OCI-LY3 (cell line): ENCODE results near the gene ALKBH2.

ENCODE experiments used
- H2AFZ ChIP-seq: fragments of 200-600, 300-600 bp; shearing (Covaris generic); 2 replicates; pipeline ENCODE4 v1.6.0; 2014; ENCODE audit warnings: antibody characterized with exemption, low read depth, low read length
- H3K27ac ChIP-seq: fragments of 200-600, 300-600 bp; sonication (generic); 2 replicates; pipeline ENCODE4 v1.5.1; 2014; ENCODE audit warnings: mild to moderate bottlenecking, low read length, moderate library complexity, mixed read lengths
- H3K27me3 ChIP-seq: fragments of 200-600, 300-600 bp; sonication (generic); 2 replicates; pipeline ENCODE4 v1.6.1; 2014; ENCODE audit warnings: low read depth, low read length, mixed read lengths
- H3K36me3 ChIP-seq: fragments of 200-600, 300-600 bp; sonication (generic); replicated peaks from 2 replicates; pipeline ENCODE3; 2014; ENCODE audit warnings: low read depth, low read length, mixed read lengths
- H3K4me1 ChIP-seq: fragments of 300-600, 200-600 bp; sonication (generic); 2 replicates; pipeline ENCODE4 v1.6.1; 2014; ENCODE audit warnings: low read length, mixed read lengths
- H3K4me2 ChIP-seq: fragments of 200-600, 300-600 bp; sonication (generic); 2 replicates; pipeline ENCODE4 v1.6.1; 2014; ENCODE audit warnings: low read length, mixed read lengths
- H3K4me3 ChIP-seq: fragments of 300-600, 200-600 bp; sonication (generic); 2 replicates; pipeline ENCODE4 v1.5.1; 2014; ENCODE audit warnings: antibody characterized with exemption, mild to moderate bottlenecking, low read length, moderate library complexity
- H3K79me2 ChIP-seq: fragments of 300-600, 200-600 bp; shearing (Covaris generic); 2 replicates; pipeline ENCODE4 v1.6.1; 2014; ENCODE audit warnings: mild to moderate bottlenecking, low read length, mixed read lengths
- H3K9ac ChIP-seq: fragments of 300-600, 200-600 bp; shearing (Covaris generic); 2 replicates; pipeline ENCODE4 v1.6.0; 2014; ENCODE audit warnings: mild to moderate bottlenecking, low read length, moderate library complexity
- H3K9me3 ChIP-seq: fragments of 200-600, 300-600 bp; shearing (Covaris generic); 2 replicates; pipeline ENCODE4 v1.6.1; 2014; ENCODE audit warnings: low read length, mixed read lengths; ENCODE audit not compliant: insufficient read depth
- H4K20me1 ChIP-seq: fragments of 200-600, 300-600 bp; sonication (generic); 2 replicates; pipeline ENCODE4 v1.6.1; 2016; ENCODE audit warnings: low read length, mixed read lengths; ENCODE audit not compliant: insufficient read depth
- EZH2phosphoT487 ChIP-seq: fragments of 200-600 bp; shearing (Covaris generic); IDR thresholded peaks from 2 replicates; pipeline ENCODE4 v1.6.1; 2018; ENCODE audit warnings: antibody characterized with exemption, mixed run types, low read depth
- TF ChIP-seq, protein P1 (sequence below): fragments of 200-600, 300-600 bp; sonication (generic); IDR thresholded peaks from 2 replicates; pipeline ENCODE4 v1.5.1; 2014; ENCODE audit warnings: antibody characterized with exemption, low read length, low read depth

The ALKBH2 gene

DNA sequence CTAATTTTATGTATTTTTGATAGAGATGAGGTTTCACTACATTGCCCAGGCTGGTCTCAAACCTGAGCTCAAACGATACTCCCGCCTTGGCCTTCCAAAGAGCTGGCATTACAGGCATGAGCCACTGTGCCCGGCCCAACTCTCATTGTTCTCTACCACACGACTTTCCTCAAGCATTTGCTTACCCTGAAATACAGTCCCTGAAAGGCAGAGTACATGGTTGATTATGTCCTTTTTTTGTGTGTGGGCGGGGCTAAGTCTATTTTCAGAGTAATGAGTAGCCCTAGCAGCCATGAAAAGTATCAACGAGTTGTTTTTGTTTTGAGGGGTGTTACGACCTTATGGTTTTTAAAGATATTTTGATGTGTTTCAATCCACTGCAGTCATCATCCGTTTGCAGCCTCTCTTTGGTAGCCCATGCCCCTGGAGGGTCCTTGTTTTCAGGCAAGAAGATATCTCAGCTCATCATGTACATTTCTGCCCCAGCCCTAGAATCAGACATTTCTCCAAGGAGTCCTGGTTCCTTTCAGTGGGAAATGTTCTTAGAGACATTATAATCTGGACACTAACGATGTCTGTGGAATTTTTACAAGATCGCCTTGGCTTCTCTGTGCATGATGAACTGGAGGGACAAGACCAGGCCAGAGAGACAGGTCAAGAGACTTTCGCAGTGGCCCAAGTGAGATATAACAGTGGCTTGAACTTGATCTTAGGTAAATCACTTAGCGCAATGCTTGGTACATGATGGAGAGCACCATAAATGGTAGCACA is 31.8 kb upstream of the ALKBH2 start:
- H2AFZ ChIP-seq = no peak overlapping the region
- no peak overlapping the region for H3K27ac ChIP-seq
- no peaks in the 10 kb centered on the region for H4K20me1 ChIP-seq
- H3K4me1 ChIP-seq = peaks cover 5% of the 10 kb centered on the region; the same call in 1 of the 2 replicates
- H3K27me3 ChIP-seq = no peaks in the 10 kb centered on the region; the same call in 1 of the 2 replicates
- no peaks in the 10 kb centered on the region for H3K9me3 ChIP-seq
- H3K79me2 ChIP-seq = no peaks in the 10 kb centered on the region
- H3K4me3 ChIP-seq = no peak overlapping the region
- H3K9ac ChIP-seq = no peak overlapping the region
- TF ChIP-seq, protein P1, sequence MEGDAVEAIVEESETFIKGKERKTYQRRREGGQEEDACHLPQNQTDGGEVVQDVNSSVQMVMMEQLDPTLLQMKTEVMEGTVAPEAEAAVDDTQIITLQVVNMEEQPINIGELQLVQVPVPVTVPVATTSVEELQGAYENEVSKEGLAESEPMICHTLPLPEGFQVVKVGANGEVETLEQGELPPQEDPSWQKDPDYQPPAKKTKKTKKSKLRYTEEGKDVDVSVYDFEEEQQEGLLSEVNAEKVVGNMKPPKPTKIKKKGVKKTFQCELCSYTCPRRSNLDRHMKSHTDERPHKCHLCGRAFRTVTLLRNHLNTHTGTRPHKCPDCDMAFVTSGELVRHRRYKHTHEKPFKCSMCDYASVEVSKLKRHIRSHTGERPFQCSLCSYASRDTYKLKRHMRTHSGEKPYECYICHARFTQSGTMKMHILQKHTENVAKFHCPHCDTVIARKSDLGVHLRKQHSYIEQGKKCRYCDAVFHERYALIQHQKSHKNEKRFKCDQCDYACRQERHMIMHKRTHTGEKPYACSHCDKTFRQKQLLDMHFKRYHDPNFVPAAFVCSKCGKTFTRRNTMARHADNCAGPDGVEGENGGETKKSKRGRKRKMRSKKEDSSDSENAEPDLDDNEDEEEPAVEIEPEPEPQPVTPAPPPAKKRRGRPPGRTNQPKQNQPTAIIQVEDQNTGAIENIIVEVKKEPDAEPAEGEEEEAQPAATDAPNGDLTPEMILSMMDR = no peak
- no peak for TF ChIP-seq EZH2phosphoT487
- no peak overlapping the region for H3K4me2 ChIP-seq
- H3K36me3 ChIP-seq = no peaks in the 10 kb centered on the region

DNA sequence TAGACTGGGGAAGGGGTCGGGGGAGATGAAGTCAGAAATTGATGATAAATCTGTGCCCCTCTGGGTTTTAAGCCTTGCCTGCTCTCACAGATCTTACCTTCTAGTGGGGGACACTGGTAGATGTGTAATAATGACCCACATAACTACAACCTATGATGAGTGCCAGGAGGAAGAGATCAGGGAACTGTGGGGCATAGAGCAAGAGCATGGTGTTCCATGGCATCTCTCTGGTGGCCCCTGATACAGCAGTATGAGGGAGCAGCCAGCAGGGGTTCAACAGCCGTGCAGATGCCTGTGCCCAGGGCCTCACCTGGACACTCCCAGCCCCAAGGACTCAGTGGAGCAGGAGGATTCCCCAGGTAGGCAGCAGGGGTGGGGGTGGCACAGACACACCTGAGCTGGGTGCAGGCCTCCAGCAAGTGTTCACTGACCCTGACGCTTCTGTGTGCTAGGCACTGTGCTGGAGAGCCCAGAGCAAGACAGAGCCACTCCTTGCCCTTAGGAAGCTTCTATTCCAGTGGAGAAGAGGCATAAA is 28.1 kb upstream of the ALKBH2 start:
- Histone ChIP-seq H2AFZ (no peak overlapping the region), H3K27ac (no peak overlapping the region), H3K9me3 (no peaks in the 10 kb centered on the region), H3K9ac (no peak overlapping the region), H3K4me2 (no peak overlapping the region), H3K27me3 (no peaks in the 10 kb centered on the region; the same call in 1 of the 2 replicates), H3K4me3 (no peak overlapping the region), H4K20me1 (no peaks in the 10 kb centered on the region), H3K36me3 (no peaks in the 10 kb centered on the region), H3K79me2 (no peaks in the 10 kb centered on the region), H3K4me1 (peaks cover 5% of the 10 kb centered on the region; the same call in 1 of the 2 replicates)
- TF ChIP-seq EZH2phosphoT487 = no peak
- TF ChIP-seq, protein P1 = no peak

DNA sequence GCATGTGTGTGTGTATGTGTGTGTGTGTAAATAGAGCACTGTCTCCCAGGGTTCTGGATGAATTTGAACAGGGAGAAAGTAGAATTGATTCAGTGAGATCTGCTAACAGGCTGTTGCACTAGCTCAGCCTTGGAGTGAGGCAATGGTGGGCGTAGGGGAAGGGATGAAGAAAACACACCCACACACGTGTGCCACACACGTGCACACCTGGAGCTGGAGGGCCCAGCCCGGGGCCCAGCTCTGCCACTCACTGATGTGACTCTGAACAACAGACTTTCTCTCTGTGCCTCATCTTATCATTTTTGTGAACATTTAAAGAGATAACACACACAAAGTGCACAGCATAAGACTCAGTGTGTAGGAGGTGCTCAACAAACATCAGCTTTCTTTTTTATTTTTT is 27.3 kb upstream of the ALKBH2 start:
- H3K4me2 ChIP-seq = no peak overlapping the region
- no peaks in the 10 kb centered on the region for H4K20me1 ChIP-seq
- H3K9ac ChIP-seq = no peak overlapping the region
- no peak for TF ChIP-seq EZH2phosphoT487
- no peak overlapping the region for H2AFZ ChIP-seq
- no peaks in the 10 kb centered on the region; the same call in 1 of the 2 replicates for H3K27me3 ChIP-seq
- peaks cover 5% of the 10 kb centered on the region; the same call in 1 of the 2 replicates for H3K4me1 ChIP-seq
- H3K36me3 ChIP-seq = no peaks in the 10 kb centered on the region
- no peaks in the 10 kb centered on the region for H3K79me2 ChIP-seq
- H3K4me3 ChIP-seq = no peak overlapping the region
- H3K9me3 ChIP-seq = no peaks in the 10 kb centered on the region
- no peak overlapping the region for H3K27ac ChIP-seq

DNA sequence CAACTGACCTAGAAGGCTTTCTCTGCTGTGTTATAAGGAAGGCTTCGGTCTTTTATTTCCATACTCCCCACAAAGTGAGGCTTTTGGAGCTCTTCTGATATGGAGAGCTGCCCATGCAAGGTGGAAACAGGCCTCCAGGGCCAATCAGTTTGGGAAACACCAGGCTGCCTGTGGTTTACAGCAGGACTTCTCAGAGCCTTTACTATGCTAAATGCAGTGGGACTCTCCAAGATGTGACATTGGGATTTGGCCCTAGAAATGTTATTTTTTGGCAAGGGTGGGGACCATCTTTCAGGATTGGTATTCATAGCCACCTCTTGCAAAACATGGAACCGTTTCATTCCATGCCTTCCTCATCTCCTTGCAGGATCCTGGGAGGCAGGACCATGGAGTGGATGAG is 26.8 kb upstream of the ALKBH2 start:
- Histone ChIP-seq H3K27me3 (no peaks in the 10 kb centered on the region; the same call in 1 of the 2 replicates), H3K9me3 (no peaks in the 10 kb centered on the region), H3K27ac (no peak overlapping the region), H3K36me3 (no peaks in the 10 kb centered on the region), H3K4me1 (peaks cover 5% of the 10 kb centered on the region; the same call in 1 of the 2 replicates), H3K4me2 (no peak overlapping the region), H3K79me2 (no peaks in the 10 kb centered on the region), H3K9ac (no peak overlapping the region), H3K4me3 (no peak overlapping the region), H2AFZ (no peak overlapping the region), H4K20me1 (no peaks in the 10 kb centered on the region)
- TF ChIP-seq EZH2phosphoT487 = no peak
- TF ChIP-seq, protein P1 = no peak
